OCI-LY7 (cell line): Measurements from ENCODE around the gene CD70. TPM values are rescaled to one million over a fixed set of nuclear protein-coding genes. Genes with fewer than 3 reads are reported as not detected.

ENCODE experiments used
- BruUV-seq: library from RNA; stranded (reverse); fragments of 400-500 nt; replicated peaks from 2 replicates; lab custom pipeline; 2021; lab: Mats Ljungman, UMichigan
- CTCF ChIA-PET: fragments of 300-600 bp; sonication (Branson Sonifier 250); formaldehyde crosslinking; loops from one replicate; lab custom pipeline; 2022; ENCODE audit warnings: antibody characterized with exemption; ENCODE audit not compliant: unreplicated experiment; lab: Charles Lee
- POLR2A ChIA-PET: fragments of 300-600 bp; sonication (Branson Sonifier 250); formaldehyde crosslinking; loops from one replicate; lab custom pipeline; 2022; ENCODE audit warnings: antibody characterized with exemption; lab: Charles Lee
- DNase-seq: peaks from one replicate; pipeline ENCODE4 v3.0.0-alpha.2; 2015; ENCODE audit warnings: low spot score
- H2AFZ ChIP-seq: fragments of 200-600 bp; sonication (generic), shearing (Covaris generic); 2 replicates; pipeline ENCODE4 v1.6.1; 2014; ENCODE audit warnings: mild to moderate bottlenecking, antibody characterized with exemption, low read length, moderate library complexity
- H3K27ac ChIP-seq: fragments of 200-600 bp; sonication (generic); 2 replicates; pipeline ENCODE4 v1.5.1; 2014; ENCODE audit warnings: mixed run types, low read depth, mild to moderate bottlenecking, moderate library complexity, low read length, inconsistent platforms; ENCODE audit not compliant: poor library complexity, severe bottlenecking
- H3K36me3 ChIP-seq: fragments of 200-600 bp; sonication (generic); 2 replicates; pipeline ENCODE4 v1.6.1; 2014; ENCODE audit warnings: mild to moderate bottlenecking, antibody characterized with exemption, low read length, moderate library complexity, mixed read lengths; ENCODE audit not compliant: insufficient read depth
- H3K4me1 ChIP-seq: fragments of 200-600 bp; sonication (generic); 2 replicates; pipeline ENCODE4 v1.5.1; 2014; ENCODE audit warnings: mild to moderate bottlenecking, low read length; ENCODE audit not compliant: insufficient read depth, poor library complexity, severe bottlenecking
- H3K4me2 ChIP-seq: fragments of 200-600 bp; sonication (generic); 2 replicates; pipeline ENCODE4 v1.6.1; 2014; ENCODE audit warnings: mild to moderate bottlenecking, low read length
- H3K4me3 ChIP-seq: fragments of 200-600 bp; sonication (generic); 2 replicates; pipeline ENCODE4 v1.5.1; 2014; ENCODE audit warnings: mild to moderate bottlenecking, low read depth, low read length; ENCODE audit not compliant: poor library complexity, severe bottlenecking
- H3K79me2 ChIP-seq: fragments of 200-600 bp; sonication (generic); 2 replicates; pipeline ENCODE4 v1.6.1; 2016; ENCODE audit warnings: low read depth, mild to moderate bottlenecking, low read length, moderate library complexity, mixed read lengths; ENCODE audit not compliant: insufficient read depth
- H3K9me2 ChIP-seq: fragments of 200-600 bp; sonication (generic); 2 replicates; pipeline ENCODE4 v1.6.1; 2016; ENCODE audit warnings: mild to moderate bottlenecking, low read length, mixed read lengths; ENCODE audit not compliant: insufficient read depth
- H3K9me3 ChIP-seq: fragments of 200-600 bp; sonication (generic); 2 replicates; pipeline ENCODE4 v1.6.1; 2014; ENCODE audit warnings: mild to moderate bottlenecking, mixed run types, low read length, mixed read lengths
- H4K20me1 ChIP-seq: fragments of 200-600 bp; sonication (generic); 2 replicates; pipeline ENCODE4 v1.6.1; 2014; ENCODE audit warnings: mild to moderate bottlenecking, antibody characterized with exemption, low read length, moderate library complexity, mixed read lengths; ENCODE audit not compliant: insufficient read depth
- CTCF ChIP-seq: fragments of 200-600 bp; sonication (generic); conservative IDR thresholded peaks from 2 replicates; pipeline ENCODE4 v1.5.1; 2014; ENCODE audit warnings: mild to moderate bottlenecking, antibody characterized with exemption, low read length, moderate library complexity, mixed read lengths
- EZH2phosphoT487 ChIP-seq: fragments of 200-600 bp; sonication (generic); IDR thresholded peaks from 2 replicates; pipeline ENCODE4 v1.6.1; 2018; ENCODE audit warnings: low read depth, borderline replicate concordance, mild to moderate bottlenecking, mixed run types, antibody characterized with exemption, low read length, moderate library complexity, mixed read lengths
- intact Hi-C: fragments of 100-400 bp; cut with micrococcal nuclease; formaldehyde crosslinking; loops from one replicate; pipeline ENCODE4 v1.10.0; 2022; ENCODE audit not compliant: unreplicated experiment
- total RNA-seq, 2 experiments: library from RNA; depleted of rRNA in 1 of 2; stranded (reverse); fragments of >200 nt in 1 of 2; shearing (Covaris generic) in 1 of 2; gene quantifications; 2 replicates each; pipeline ENCODE4 v1.2.3, GENCODE V29; 2014 to 2022

The CD70 gene
- total RNA-seq, 2 experiments from 2014 or later, result 88.2 to 165 TPM

DNA sequence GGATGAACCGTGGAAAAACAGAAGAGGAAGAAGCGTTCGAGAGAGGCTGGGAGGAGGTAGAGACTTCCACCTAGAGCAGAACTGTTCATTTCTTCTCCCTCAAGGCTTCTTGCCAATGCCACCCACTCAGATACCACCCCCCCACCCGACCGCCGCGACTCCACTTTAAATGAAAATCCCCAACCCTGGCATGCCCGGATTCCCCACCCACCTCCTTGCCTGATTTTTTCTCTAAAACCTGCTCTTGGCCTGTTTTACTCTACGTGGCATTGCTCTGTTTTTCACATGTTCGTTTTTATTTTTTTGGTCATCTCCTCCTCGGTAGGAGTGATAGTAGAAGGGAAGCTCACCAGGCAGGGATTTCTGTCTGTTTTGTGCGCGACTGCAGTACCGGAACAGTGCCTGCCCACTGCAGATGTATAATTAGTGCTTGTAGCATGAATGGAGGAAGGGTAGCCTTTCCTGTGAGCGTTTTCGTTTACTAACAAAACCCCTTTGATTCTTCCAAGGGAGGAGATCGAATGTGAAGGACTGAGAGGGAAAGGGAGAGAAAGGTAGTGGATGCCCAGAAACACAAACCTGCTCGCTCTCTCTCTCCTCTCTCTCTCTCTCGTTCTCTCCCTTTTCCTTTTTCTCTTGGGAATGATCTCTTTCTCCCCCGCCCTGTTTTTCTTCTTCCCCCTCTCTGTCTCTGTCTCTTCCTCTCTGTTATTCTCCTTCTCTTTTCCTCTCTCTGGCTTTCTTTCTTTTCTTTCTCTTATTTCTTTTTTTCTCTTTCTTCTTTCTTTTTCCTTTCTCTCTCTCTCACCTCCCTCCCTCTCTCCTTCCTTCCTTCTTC is 2.2 kb downstream of the CD70 start:
- TF ChIP-seq CTCF (no peak), EZH2phosphoT487 (no peak)
- POLR2A ChIA-PET, result interaction anchor here (0.7 to 3.2 kb wide), 6 partner anchors 14 to 71 kb away, joined by 3 to 11 read pairs (median 6); no protein-coding TSS in a partner anchor

GRCh38 chr19:6587998-6588507 is 2.9 kb downstream of the CD70 start:
- Histone ChIP-seq H3K9me3 (no peaks in the 10 kb centered on the region), H3K4me3 (peak overlapping the region; percentile 76), H3K79me2 (peaks cover 49% of the 10 kb centered on the region; the same call in 1 of the 2 replicates), H3K9me2 (no peaks in the 10 kb centered on the region), H3K4me2 (peak overlapping the region; percentile 81), H2AFZ (no peak overlapping the region), H3K36me3 (peaks cover 46% of the 10 kb centered on the region), H3K4me1 (peaks cover 48% of the 10 kb centered on the region), H4K20me1 (no peaks in the 10 kb centered on the region), H3K27ac (peak overlapping the region; percentile 82)
- CTCF ChIA-PET, result no interaction called here
- intact Hi-C loops, result no loop called here
- POLR2A ChIA-PET, result interaction anchor here (1.0 to 3.2 kb wide), 5 partner anchors 9 to 67 kb away, joined by 3 to 11 read pairs (median 6); no protein-coding TSS in a partner anchor
- no peak for TF ChIP-seq EZH2phosphoT487
- TF ChIP-seq CTCF, result no peak
- no TSS peak for BruUV-seq
- peak; percentile 85 for DNase-seq

More for the DNA sequence above, 2.2 kb downstream of the CD70 start:
- CTCF ChIA-PET, result no interaction called here
- peak overlapping the region; percentile 76 for H3K4me3 ChIP-seq
- H3K4me1 ChIP-seq, result peaks cover 54% of the 10 kb centered on the region
- no peaks in the 10 kb centered on the region for H3K9me2 ChIP-seq
- H2AFZ ChIP-seq, result no peak overlapping the region
- H3K9me3 ChIP-seq, result no peaks in the 10 kb centered on the region
- peak overlapping the region; percentile 81 for H3K4me2 ChIP-seq
- peak; percentile 81 for DNase-seq
- intact Hi-C loops, result no loop called here
- peak overlapping the region; percentile 82 for H3K27ac ChIP-seq
- peaks cover 49% of the 10 kb centered on the region; the same call in 1 of the 2 replicates for H3K79me2 ChIP-seq
- no TSS peak for BruUV-seq
- H4K20me1 ChIP-seq, result no peaks in the 10 kb centered on the region
- H3K36me3 ChIP-seq, result peaks cover 39% of the 10 kb centered on the region
